ENCODE measurements around the gene NNT.

- TF ChIP-seq, protein P1, sequence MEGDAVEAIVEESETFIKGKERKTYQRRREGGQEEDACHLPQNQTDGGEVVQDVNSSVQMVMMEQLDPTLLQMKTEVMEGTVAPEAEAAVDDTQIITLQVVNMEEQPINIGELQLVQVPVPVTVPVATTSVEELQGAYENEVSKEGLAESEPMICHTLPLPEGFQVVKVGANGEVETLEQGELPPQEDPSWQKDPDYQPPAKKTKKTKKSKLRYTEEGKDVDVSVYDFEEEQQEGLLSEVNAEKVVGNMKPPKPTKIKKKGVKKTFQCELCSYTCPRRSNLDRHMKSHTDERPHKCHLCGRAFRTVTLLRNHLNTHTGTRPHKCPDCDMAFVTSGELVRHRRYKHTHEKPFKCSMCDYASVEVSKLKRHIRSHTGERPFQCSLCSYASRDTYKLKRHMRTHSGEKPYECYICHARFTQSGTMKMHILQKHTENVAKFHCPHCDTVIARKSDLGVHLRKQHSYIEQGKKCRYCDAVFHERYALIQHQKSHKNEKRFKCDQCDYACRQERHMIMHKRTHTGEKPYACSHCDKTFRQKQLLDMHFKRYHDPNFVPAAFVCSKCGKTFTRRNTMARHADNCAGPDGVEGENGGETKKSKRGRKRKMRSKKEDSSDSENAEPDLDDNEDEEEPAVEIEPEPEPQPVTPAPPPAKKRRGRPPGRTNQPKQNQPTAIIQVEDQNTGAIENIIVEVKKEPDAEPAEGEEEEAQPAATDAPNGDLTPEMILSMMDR (IDR thresholded peaks at IDR 0.05): no peak
- no peak for TF ChIP-seq ZFX (IDR thresholded peaks at IDR 0.05; ENCODE audit: borderline replicate concordance)
Observed at GRCh38 chr5:43571237-43571636, 31.7 kb upstream of the NNT start.

Measured in 22Rv1 (cell line).